ENCODE measurements around the gene KLHL17. TPM values are rescaled to one million over a fixed set of nuclear protein-coding genes. Genes with fewer than 3 reads are reported as not detected.

The KLHL17 gene
- total RNA-seq, 1 experiment from 2014 or later = 66.9 TPM

DNA sequence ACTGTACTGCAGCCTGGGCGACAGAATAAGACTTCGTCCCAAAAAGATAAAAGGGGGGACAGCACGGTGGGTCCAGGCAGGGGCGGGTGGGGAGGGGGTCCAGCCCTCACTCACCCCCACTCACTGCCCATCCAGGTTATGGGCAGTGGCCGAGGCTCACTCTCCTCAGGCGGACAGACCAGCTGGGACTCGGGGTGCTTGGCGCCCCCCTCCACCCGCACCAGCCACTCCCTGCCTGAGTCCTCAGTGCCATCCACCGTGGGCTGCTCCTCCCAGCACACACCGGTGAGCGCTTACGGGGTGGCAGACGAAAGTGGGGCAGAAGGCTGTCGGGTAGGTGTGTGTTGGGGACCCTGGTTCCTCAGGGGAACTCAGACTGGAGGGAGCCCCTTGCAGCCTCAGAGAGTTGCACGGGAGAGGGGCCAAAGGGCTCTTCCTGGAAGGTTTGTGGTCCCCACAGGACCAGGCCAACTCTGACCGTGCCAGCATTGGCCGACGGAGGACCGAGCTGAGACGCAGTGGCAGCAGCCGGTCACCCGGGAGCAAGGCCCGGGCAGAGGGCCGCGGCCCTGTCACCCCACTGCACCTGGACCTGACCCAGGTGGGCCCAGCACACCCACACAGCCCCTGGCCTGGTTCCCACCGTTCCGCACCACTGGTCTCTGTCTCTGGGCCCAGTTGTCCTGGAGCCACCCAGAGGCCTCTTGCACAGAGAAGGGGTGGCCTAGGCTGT, 12.5 kb downstream of the KLHL17 start:
- no peak for DNase-seq (ENCODE audit: low spot score)
- ChIA-PET POLR2A (no interaction called here), CTCF (interaction anchor here (1.0 kb wide), 1 partner anchor 60 kb away, joined by 3 read pairs; no protein-coding TSS in a partner anchor)
- Mint-ChIP-seq H3K27me3 (ENCODE audit: low read depth) (peaks cover 30% of the 10 kb centered on the region), H3K36me3 (no peaks in the 10 kb centered on the region), H3K9me3 (no peaks in the 10 kb centered on the region; the same call in 1 of the 2 replicates), H3K4me3 (no peak overlapping the region), H3K4me1 (peaks cover 4% of the 10 kb centered on the region), H3K27ac (no peak overlapping the region)
- TF ChIP-seq ZNF423 (CRISPR knock-in tag; IDR thresholded peaks at IDR 0.05) (no peak), GRHL2 (CRISPR knock-in tag; IDR thresholded peaks at IDR 0.05; ENCODE audit: insufficient replicate concordance, severe bottlenecking) (no peak)
- ATAC-seq = no peak

DNA sequence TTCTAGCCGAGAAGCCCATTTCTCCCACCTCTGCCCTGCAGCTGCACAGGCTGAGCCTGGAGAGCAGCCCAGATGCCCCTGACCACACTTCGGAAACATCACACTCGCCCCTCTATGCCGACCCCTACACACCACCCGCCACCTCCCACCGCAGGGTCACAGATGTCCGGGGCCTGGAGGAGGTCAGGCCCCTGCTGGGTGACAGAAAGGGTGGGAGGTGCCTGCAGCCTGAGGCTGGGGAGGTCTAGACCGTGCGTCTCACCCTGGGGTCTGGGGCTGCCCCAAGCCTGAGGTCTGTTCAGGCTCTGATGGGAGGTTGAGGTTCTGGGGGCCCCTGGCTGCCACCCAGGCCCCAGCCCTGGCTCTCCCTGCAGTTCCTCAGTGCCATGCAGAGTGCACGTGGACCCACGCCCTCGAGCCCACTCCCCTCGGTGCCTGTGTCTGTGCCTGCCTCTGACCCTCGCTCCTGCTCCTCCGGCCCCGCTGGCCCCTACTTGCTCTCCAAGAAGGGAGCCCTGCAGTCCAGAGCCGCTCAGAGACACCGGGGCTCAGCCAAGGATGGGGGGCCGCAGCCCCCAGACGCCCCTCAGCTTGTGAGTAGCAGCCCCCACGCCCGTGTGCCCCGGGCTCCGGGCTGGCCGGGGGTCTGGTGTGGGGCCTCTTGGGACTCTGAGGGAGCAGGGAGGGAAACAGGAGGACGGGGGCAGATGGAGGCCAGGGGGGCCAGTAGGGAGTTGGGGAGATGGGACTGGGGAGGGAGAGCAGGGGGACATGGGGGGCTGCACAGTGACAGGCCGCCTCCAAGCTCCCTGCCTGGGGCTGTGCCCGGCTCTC, 13.3 kb downstream of the KLHL17 start:
- POLR2A ChIA-PET = no interaction called here
- peaks cover 4% of the 10 kb centered on the region for H3K4me1 Mint-ChIP-seq

DNA sequence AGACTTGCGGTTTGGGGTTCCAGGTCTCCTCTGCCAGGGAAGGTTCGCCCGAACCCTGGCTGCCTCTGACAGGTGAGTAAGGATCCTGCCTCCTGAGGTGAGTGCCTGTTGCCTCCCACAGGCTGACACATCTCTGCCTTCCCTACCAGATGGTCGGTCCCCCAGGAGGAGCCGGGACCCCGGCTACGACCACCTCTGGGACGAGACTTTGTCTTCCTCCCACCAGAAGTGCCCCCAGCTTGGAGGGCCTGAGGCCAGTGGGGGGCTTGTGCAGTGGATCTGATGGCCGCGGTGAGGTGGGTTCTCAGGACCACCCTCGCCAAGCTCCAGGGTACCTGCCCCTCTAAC, 13.9 kb downstream of the KLHL17 start:
- Mint-ChIP-seq H3K4me3 (no peak overlapping the region), H3K36me3 (peaks cover 3% of the 10 kb centered on the region; the same call in 1 of the 2 replicates), H3K27me3 (ENCODE audit: low read depth) (peaks cover 20% of the 10 kb centered on the region), H3K27ac (no peak overlapping the region), H3K4me1 (peaks cover 4% of the 10 kb centered on the region), H3K9me3 (peaks cover 3% of the 10 kb centered on the region)
- no peak for DNase-seq (ENCODE audit: low spot score)
- POLR2A ChIA-PET = no interaction called here
- CTCF ChIA-PET = no interaction called here
- ATAC-seq = no peak
- TF ChIP-seq, protein P1, sequence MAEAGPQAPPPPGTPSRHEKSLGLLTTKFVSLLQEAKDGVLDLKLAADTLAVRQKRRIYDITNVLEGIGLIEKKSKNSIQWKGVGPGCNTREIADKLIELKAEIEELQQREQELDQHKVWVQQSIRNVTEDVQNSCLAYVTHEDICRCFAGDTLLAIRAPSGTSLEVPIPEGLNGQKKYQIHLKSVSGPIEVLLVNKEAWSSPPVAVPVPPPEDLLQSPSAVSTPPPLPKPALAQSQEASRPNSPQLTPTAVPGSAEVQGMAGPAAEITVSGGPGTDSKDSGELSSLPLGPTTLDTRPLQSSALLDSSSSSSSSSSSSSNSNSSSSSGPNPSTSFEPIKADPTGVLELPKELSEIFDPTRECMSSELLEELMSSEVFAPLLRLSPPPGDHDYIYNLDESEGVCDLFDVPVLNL (CRISPR knock-in tag; IDR thresholded peaks at IDR 0.05; ENCODE audit: borderline replicate concordance, low read depth) = no peak
- TF ChIP-seq ZNF138 (CRISPR knock-in tag; conservative IDR thresholded peaks at IDR 0.05) = no peak
- TF ChIP-seq FOXJ3 (CRISPR knock-in tag; IDR thresholded peaks at IDR 0.05; ENCODE audit: borderline replicate concordance) = no peak
- TF ChIP-seq, protein P2, sequence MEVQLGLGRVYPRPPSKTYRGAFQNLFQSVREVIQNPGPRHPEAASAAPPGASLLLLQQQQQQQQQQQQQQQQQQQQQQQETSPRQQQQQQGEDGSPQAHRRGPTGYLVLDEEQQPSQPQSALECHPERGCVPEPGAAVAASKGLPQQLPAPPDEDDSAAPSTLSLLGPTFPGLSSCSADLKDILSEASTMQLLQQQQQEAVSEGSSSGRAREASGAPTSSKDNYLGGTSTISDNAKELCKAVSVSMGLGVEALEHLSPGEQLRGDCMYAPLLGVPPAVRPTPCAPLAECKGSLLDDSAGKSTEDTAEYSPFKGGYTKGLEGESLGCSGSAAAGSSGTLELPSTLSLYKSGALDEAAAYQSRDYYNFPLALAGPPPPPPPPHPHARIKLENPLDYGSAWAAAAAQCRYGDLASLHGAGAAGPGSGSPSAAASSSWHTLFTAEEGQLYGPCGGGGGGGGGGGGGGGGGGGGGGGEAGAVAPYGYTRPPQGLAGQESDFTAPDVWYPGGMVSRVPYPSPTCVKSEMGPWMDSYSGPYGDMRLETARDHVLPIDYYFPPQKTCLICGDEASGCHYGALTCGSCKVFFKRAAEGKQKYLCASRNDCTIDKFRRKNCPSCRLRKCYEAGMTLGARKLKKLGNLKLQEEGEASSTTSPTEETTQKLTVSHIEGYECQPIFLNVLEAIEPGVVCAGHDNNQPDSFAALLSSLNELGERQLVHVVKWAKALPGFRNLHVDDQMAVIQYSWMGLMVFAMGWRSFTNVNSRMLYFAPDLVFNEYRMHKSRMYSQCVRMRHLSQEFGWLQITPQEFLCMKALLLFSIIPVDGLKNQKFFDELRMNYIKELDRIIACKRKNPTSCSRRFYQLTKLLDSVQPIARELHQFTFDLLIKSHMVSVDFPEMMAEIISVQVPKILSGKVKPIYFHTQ (CRISPR knock-in tag; IDR thresholded peaks at IDR 0.05) = no peak
- TF ChIP-seq, protein P3, sequence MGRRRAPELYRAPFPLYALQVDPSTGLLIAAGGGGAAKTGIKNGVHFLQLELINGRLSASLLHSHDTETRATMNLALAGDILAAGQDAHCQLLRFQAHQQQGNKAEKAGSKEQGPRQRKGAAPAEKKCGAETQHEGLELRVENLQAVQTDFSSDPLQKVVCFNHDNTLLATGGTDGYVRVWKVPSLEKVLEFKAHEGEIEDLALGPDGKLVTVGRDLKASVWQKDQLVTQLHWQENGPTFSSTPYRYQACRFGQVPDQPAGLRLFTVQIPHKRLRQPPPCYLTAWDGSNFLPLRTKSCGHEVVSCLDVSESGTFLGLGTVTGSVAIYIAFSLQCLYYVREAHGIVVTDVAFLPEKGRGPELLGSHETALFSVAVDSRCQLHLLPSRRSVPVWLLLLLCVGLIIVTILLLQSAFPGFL (CRISPR knock-in tag; IDR thresholded peaks at IDR 0.05; ENCODE audit: borderline replicate concordance) = no peak
- TF ChIP-seq, protein P4, sequence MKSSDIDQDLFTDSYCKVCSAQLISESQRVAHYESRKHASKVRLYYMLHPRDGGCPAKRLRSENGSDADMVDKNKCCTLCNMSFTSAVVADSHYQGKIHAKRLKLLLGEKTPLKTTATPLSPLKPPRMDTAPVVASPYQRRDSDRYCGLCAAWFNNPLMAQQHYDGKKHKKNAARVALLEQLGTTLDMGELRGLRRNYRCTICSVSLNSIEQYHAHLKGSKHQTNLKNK (CRISPR knock-in tag; IDR thresholded peaks at IDR 0.05) = no peak
- TF ChIP-seq SMAD4 (CRISPR knock-in tag; IDR thresholded peaks at IDR 0.05) = no peak
- no peak for TF ChIP-seq FOXK1 (CRISPR knock-in tag; IDR thresholded peaks at IDR 0.05)
- no peak for TF ChIP-seq TCF7 (CRISPR knock-in tag; IDR thresholded peaks at IDR 0.05; ENCODE audit: low read depth)
- TF ChIP-seq, protein P5, sequence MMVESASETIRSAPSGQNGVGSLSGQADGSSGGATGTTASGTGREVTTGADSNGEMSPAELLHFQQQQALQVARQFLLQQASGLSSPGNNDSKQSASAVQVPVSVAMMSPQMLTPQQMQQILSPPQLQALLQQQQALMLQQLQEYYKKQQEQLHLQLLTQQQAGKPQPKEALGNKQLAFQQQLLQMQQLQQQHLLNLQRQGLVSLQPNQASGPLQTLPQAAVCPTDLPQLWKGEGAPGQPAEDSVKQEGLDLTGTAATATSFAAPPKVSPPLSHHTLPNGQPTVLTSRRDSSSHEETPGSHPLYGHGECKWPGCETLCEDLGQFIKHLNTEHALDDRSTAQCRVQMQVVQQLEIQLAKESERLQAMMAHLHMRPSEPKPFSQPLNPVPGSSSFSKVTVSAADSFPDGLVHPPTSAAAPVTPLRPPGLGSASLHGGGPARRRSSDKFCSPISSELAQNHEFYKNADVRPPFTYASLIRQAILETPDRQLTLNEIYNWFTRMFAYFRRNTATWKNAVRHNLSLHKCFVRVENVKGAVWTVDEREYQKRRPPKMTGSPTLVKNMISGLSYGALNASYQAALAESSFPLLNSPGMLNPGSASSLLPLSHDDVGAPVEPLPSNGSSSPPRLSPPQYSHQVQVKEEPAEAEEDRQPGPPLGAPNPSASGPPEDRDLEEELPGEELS (CRISPR knock-in tag; IDR thresholded peaks at IDR 0.05) = no peak
- TF ChIP-seq, protein P6, sequence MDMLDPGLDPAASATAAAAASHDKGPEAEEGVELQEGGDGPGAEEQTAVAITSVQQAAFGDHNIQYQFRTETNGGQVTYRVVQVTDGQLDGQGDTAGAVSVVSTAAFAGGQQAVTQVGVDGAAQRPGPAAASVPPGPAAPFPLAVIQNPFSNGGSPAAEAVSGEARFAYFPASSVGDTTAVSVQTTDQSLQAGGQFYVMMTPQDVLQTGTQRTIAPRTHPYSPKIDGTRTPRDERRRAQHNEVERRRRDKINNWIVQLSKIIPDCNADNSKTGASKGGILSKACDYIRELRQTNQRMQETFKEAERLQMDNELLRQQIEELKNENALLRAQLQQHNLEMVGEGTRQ (CRISPR knock-in tag; IDR thresholded peaks at IDR 0.05) = no peak
- no peak for TF ChIP-seq RORB (CRISPR knock-in tag; IDR thresholded peaks at IDR 0.05)
- no peak for TF ChIP-seq SMAD3 (CRISPR knock-in tag; IDR thresholded peaks at IDR 0.05; ENCODE audit: borderline replicate concordance)

More for the DNA sequence above, 13.3 kb downstream of the KLHL17 start:
- Mint-ChIP-seq H3K4me3 (no peak overlapping the region), H3K36me3 (peaks cover 3% of the 10 kb centered on the region; the same call in 1 of the 2 replicates), H3K27ac (no peak overlapping the region), H3K9me3 (peaks cover 3% of the 10 kb centered on the region), H3K27me3 (ENCODE audit: low read depth) (peaks cover 26% of the 10 kb centered on the region)
- TF ChIP-seq, protein P5 (CRISPR knock-in tag; IDR thresholded peaks at IDR 0.05) = no peak
- no peak for TF ChIP-seq CBFB (CRISPR knock-in tag; IDR thresholded peaks at IDR 0.05; ENCODE audit: low read depth)
- TF ChIP-seq ZNF396 (CRISPR knock-in tag; IDR thresholded peaks at IDR 0.05; ENCODE audit: borderline replicate concordance) = no peak
- no peak for TF ChIP-seq OVOL2 (CRISPR knock-in tag; IDR thresholded peaks at IDR 0.05; ENCODE audit: borderline replicate concordance)
- no peak for ATAC-seq
- CTCF ChIA-PET = no interaction called here
- DNase-seq (ENCODE audit: low spot score) = no peak
